PC-9 (cell line): Measurements from ENCODE around the gene YIPF1. TPM values are rescaled to one million over a fixed set of nuclear protein-coding genes. Genes with fewer than 3 reads are reported as not detected.

Source experiments
- BruUV-seq: library from RNA; stranded (reverse); fragments of 400-500 nt; replicated peaks from 2 replicates; lab custom pipeline; 2021; lab: Mats Ljungman, UMichigan
- CTCF ChIA-PET: fragments of 300-600 bp; sonication (Branson Sonifier 250); formaldehyde crosslinking; loops from one replicate; lab custom pipeline; 2022; ENCODE audit warnings: antibody characterized with exemption; lab: Charles Lee
- POLR2A ChIA-PET: fragments of 300-600 bp; sonication (Branson Sonifier 250); formaldehyde crosslinking; loops from one replicate; lab custom pipeline; 2022; ENCODE audit warnings: antibody characterized with exemption; ENCODE audit not compliant: unreplicated experiment; lab: Charles Lee
- DNase-seq, 2 experiments: peaks; one replicate each; pipeline versions ENCODE4 v3.0.0 to v3.0.0-alpha.2; 2015 to 2022; ENCODE audit warnings: mixed read lengths in 1 of 2
- H2AFZ ChIP-seq: fragments of 200-600 bp; sonication (generic); 2 replicates; pipeline ENCODE4 v1.8.1; 2017; ENCODE audit warnings: antibody characterized with exemption
- H3F3A ChIP-seq: fragments of 200-600 bp; sonication (generic); 2 replicates; pipeline ENCODE4 v1.8.1; 2017; ENCODE audit warnings: antibody characterized with exemption, mild to moderate bottlenecking, low read depth; ENCODE audit not compliant: insufficient read depth
- H3K27ac ChIP-seq: fragments of 200-600 bp; sonication (generic); 2 replicates; pipeline ENCODE4 v1.6.1; 2016; ENCODE audit warnings: mixed run types
- H3K27me3 ChIP-seq: fragments of 200-600 bp; sonication (generic); 2 replicates; pipeline ENCODE4 v1.6.1; 2016; ENCODE audit warnings: low read depth, mixed run types; ENCODE audit not compliant: insufficient read depth
- H3K36me3 ChIP-seq: fragments of 200-600 bp; sonication (generic); 2 replicates; pipeline ENCODE4 v1.6.1; 2016; ENCODE audit warnings: low read depth, mixed run types
- H3K4me1 ChIP-seq: fragments of 200-600 bp; sonication (generic); replicated peaks from 2 replicates; pipeline ENCODE4 v1.6.1; 2016; ENCODE audit warnings: mixed run types; ENCODE audit not compliant: insufficient read depth
- H3K4me2 ChIP-seq: fragments of 200-600 bp; sonication (generic); 2 replicates; pipeline ENCODE4 v1.6.1; 2017; ENCODE audit warnings: mixed run types
- H3K4me3 ChIP-seq: fragments of 200-600 bp; sonication (generic); 2 replicates; pipeline ENCODE4 v1.6.1; 2016; ENCODE audit warnings: mixed run types
- H3K79me2 ChIP-seq: fragments of 200-600 bp; sonication (generic); 2 replicates; pipeline ENCODE4 v1.6.1; 2017; ENCODE audit warnings: low read depth, mixed run types
- H3K9me2 ChIP-seq: fragments of 200-600 bp; sonication (generic); 2 replicates; pipeline ENCODE4 v1.8.1; 2017; ENCODE audit warnings: mild to moderate bottlenecking; ENCODE audit not compliant: insufficient read depth
- H3K9me3 ChIP-seq: fragments of 200-600 bp; sonication (generic); 2 replicates; pipeline ENCODE4 v1.8.1; 2016; ENCODE audit warnings: low read depth; ENCODE audit not compliant: insufficient read depth
- H4K20me1 ChIP-seq: fragments of 200-600 bp; sonication (generic); 2 replicates; pipeline ENCODE4 v1.8.1; 2017; ENCODE audit not compliant: insufficient read depth
- CTCF ChIP-seq: fragments of 200-600 bp; sonication (generic); conservative IDR thresholded peaks from 2 replicates; pipeline ENCODE4 v1.6.1; 2017; ENCODE audit warnings: mixed run types, antibody characterized with exemption, mild to moderate bottlenecking, moderate library complexity
- EZH2 ChIP-seq: fragments of 200-600 bp; sonication (generic); IDR thresholded peaks from 2 replicates; pipeline ENCODE4 v1.8.0; 2017; ENCODE audit warnings: antibody characterized with exemption, low read depth
- intact Hi-C: fragments of 100-400 bp; cut with micrococcal nuclease; formaldehyde crosslinking; loops from one replicate; pipeline ENCODE4 v1.10.0; 2022; ENCODE audit not compliant: unreplicated experiment
- total RNA-seq: library from RNA; stranded (reverse); gene quantifications from 2 replicates; pipeline ENCODE4 v1.2.3, GENCODE V29; 2021

The YIPF1 gene
- total RNA-seq, 1 experiment from 2014 or later = 23.3 TPM

- H3K4me2 ChIP-seq = no peak overlapping the region
- no TSS peak for BruUV-seq
- no peak for TF ChIP-seq EZH2
- TF ChIP-seq CTCF = no peak
- no peaks in the 10 kb centered on the region for H3K9me3 ChIP-seq
- H3K79me2 ChIP-seq = peaks cover 6% of the 10 kb centered on the region
- H3K27me3 ChIP-seq = no peaks in the 10 kb centered on the region
- H3K4me3 ChIP-seq = no peak overlapping the region
- ChIA-PET POLR2A (interaction anchor here (0.6 kb wide), 1 partner anchor 68 kb away, joined by 5 read pairs; no protein-coding TSS in a partner anchor), CTCF (no interaction called here)
- intact Hi-C loops = no loop called here
- H3F3A ChIP-seq = peaks cover 14% of the 10 kb centered on the region; the same call in 1 of the 2 replicates
- no peak overlapping the region for H3K27ac ChIP-seq
- no peaks in the 10 kb centered on the region for H4K20me1 ChIP-seq
- no peaks in the 10 kb centered on the region for H3K9me2 ChIP-seq
- peaks cover 30% of the 10 kb centered on the region for H3K4me1 ChIP-seq
- no peak for DNase-seq
- no peak overlapping the region for H2AFZ ChIP-seq
- no peaks in the 10 kb centered on the region for H3K36me3 ChIP-seq
Observed at GRCh38 chr1:53891678-53892077, 2.1 kb upstream of the YIPF1 start.

- no peaks in the 10 kb centered on the region for H3K9me3 ChIP-seq
- CTCF ChIA-PET = no interaction called here
- peaks cover 25% of the 10 kb centered on the region for H3K4me1 ChIP-seq
- BruUV-seq = no TSS peak
- POLR2A ChIA-PET = no interaction called here
- no peak overlapping the region for H2AFZ ChIP-seq
- intact Hi-C loops = no loop called here
- no peaks in the 10 kb centered on the region for H3K27me3 ChIP-seq
- H3F3A ChIP-seq = peaks cover 14% of the 10 kb centered on the region; the same call in 1 of the 2 replicates
- no peaks in the 10 kb centered on the region for H3K36me3 ChIP-seq
- peaks cover 6% of the 10 kb centered on the region for H3K79me2 ChIP-seq
- no peak for TF ChIP-seq EZH2
- TF ChIP-seq CTCF = no peak
- no peak for DNase-seq
- H3K9me2 ChIP-seq = no peaks in the 10 kb centered on the region
- no peaks in the 10 kb centered on the region for H4K20me1 ChIP-seq
- H3K4me2 ChIP-seq = peak overlapping the region; percentile 91
- peak overlapping the region; percentile 83; the same call in 1 of the 2 replicates for H3K4me3 ChIP-seq
- H3K27ac ChIP-seq = peak overlapping the region; percentile 81
Observed at GRCh38 chr1:53891018-53891417, 1.4 kb upstream of the YIPF1 start.

GRCh38 chr1:53890522-53890941, 935 bp upstream of the YIPF1 start:
- ChIA-PET CTCF (no interaction called here), POLR2A (interaction anchor here (1.1 kb wide), 1 partner anchor 55 kb away, joined by 6 read pairs; the partner anchor contains the start of gene LRRC42)
- intact Hi-C loops = no loop called here
- H3K27ac ChIP-seq = peak overlapping the region; percentile 81
- peak overlapping the region; percentile 83 for H3K4me3 ChIP-seq
- no peaks in the 10 kb centered on the region for H4K20me1 ChIP-seq
- DNase-seq = peak in 1 of 2 experiments; percentile 92
- no TSS peak for BruUV-seq
- H3K79me2 ChIP-seq = peaks cover 6% of the 10 kb centered on the region
- H3K9me2 ChIP-seq = no peaks in the 10 kb centered on the region
- no peaks in the 10 kb centered on the region for H3K27me3 ChIP-seq
- no peaks in the 10 kb centered on the region for H3K36me3 ChIP-seq
- peaks cover 14% of the 10 kb centered on the region; the same call in 1 of the 2 replicates for H3F3A ChIP-seq
- peak overlapping the region; percentile 91 for H3K4me2 ChIP-seq
- H3K4me1 ChIP-seq = peaks cover 25% of the 10 kb centered on the region
- no peak for TF ChIP-seq CTCF
- TF ChIP-seq EZH2 = no peak
- H2AFZ ChIP-seq = peak overlapping the region; percentile 98
- no peaks in the 10 kb centered on the region for H3K9me3 ChIP-seq
